NCI-H1436 (cell line): ENCODE measurements around the gene GNL3L.
"Not testable (repeated sequence)": the region's sequence is repeated elsewhere in the genome, so short reads cannot be mapped to it uniquely, and the experiment has no call there.

Source experiments
- DNase-seq: peaks from one replicate; lab custom pipeline; 2025; lab: John Stamatoyannopoulos, UW

Gene GNL3L, protein sequence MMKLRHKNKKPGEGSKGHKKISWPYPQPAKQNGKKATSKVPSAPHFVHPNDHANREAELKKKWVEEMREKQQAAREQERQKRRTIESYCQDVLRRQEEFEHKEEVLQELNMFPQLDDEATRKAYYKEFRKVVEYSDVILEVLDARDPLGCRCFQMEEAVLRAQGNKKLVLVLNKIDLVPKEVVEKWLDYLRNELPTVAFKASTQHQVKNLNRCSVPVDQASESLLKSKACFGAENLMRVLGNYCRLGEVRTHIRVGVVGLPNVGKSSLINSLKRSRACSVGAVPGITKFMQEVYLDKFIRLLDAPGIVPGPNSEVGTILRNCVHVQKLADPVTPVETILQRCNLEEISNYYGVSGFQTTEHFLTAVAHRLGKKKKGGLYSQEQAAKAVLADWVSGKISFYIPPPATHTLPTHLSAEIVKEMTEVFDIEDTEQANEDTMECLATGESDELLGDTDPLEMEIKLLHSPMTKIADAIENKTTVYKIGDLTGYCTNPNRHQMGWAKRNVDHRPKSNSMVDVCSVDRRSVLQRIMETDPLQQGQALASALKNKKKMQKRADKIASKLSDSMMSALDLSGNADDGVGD

DNA sequence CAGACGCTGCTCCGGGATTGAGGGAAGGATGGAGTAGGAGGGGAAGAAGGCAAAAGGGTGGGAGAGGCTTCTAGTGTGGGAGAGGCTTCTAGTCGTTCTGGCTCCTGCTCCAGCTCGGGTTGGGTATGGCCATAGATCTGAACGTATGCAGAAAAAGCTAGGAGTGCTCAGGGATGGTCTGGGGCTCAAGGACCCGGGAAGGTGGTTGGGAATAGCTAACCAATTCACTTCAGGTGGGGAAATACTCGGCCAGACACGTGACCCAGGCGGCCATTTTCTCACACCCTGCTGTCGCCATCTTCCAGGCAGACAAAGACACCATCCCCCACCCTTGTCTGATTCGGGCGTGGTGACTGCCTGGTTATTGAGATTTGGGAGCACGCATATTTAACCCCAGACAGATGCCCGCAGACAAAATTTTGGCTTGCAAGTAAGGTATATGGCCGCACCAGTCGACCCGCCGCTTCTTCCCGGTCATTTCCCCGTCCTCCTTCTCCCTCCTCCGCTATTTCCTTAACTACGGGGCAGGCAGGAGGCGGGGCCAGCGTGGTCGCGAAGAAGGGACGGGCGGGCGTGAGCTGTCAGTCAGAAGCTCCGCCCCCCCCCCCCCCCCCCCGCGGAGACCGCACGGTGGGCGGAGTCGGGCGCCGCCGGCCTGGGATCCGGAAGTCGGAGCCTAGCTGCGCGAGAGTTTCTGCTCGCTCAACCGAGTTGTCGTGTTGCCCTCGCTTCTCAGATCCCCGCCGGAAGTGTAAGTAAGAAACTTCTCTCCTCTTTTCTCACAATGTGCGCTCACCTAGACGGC, at the start of gene GNL3L:
Gene GNL3L (plus strand): TSS at position 668 of the 805 bp plus-strand sequence. CDS start 2,348 bp downstream, outside the sequence.
- peak; percentile 92 for DNase-seq

DNA sequence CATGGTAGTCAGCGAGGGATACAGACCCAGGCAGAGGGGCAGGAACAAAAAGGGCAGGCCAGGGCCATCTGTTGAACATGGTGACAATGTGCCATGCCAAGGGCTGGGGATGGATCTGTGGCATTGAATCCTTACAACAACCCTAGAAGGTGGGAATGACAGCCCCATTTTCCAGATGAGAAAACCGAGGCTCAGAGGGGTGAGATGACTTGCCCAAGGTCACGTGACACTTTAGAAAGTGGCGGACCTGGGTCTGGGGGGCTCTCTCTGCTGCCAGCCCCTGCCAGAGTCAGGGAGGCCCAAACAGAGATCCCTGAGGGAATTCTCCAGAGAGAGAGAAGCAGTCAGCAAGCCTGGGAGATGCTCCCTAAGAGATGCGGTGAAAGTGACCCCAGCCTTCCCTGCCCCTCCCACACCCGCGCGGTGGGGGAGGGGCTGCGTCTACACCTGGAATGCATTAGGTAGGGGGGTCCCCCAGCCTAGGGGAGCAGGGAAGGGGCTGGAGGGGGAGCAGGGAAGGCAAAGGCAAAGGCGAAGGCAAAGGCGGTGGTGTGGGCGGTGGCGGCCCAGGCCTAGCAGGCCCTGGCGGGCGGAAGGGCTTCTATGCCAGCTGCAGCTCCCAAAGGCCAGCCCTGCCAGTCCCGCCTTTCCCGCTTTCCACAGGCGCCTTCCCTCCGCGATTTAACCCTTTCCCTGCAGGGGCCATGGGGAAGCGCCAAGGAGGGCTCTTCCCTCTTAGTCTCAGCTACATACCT, 47.0 kb upstream of the GNL3L start:
- DNase-seq: no peak

- no peak for DNase-seq
Observed at GRCh38 chrX:54483946-54484345, 46.1 kb upstream of the GNL3L start.

GRCh38 chrX:54484666-54485065, 45.4 kb upstream of the GNL3L start:
- no peak for DNase-seq

GRCh38 chrX:54489819-54490218, 40.2 kb upstream of the GNL3L start:
- DNase-seq: not testable (repeated sequence)

- no peak for DNase-seq
Observed at GRCh38 chrX:54492340-54492739, 37.7 kb upstream of the GNL3L start.

DNA sequence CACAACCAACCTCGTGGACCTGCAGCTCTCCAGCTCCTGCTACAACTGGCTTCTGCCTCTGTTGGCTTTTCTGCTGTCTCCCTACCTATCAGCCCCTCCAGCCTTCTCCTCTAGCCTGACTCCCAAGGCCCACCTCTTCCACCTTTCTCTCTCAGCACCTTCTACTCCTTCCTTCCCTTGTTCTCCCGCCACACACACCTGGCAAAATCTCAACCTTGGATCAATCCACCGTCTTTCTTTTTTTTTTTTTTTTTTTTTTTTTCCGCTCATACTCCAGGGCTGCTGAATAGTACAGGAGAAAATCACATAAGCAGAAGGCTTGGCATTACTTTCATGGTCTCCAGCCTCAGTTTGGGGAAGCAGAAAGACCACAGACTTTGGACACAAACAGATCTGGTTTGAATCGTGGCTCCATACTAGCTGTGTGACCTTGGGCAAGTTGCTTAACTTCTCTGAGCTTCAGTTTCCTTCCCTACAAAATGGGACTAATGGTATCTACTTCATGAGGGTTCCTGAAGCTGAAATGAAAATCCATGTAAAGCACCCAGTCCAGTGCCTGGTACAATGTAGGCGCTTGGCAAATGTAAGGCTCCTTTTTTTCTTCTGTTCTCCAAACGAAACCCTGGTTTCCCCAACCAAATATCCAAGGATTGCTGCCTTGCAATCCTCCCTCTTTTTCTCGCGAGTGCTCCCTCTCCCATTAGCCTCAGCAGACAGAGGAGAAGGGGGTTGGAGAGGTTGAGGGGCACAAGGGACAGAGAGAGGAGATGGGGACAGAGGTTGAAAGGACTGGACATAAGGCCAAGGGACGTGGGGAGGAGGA, 35.6 kb upstream of the GNL3L start:
- DNase-seq: no peak

GRCh38 chrX:54494989-54495813, 34.8 kb upstream of the GNL3L start:
- no peak for DNase-seq

DNA sequence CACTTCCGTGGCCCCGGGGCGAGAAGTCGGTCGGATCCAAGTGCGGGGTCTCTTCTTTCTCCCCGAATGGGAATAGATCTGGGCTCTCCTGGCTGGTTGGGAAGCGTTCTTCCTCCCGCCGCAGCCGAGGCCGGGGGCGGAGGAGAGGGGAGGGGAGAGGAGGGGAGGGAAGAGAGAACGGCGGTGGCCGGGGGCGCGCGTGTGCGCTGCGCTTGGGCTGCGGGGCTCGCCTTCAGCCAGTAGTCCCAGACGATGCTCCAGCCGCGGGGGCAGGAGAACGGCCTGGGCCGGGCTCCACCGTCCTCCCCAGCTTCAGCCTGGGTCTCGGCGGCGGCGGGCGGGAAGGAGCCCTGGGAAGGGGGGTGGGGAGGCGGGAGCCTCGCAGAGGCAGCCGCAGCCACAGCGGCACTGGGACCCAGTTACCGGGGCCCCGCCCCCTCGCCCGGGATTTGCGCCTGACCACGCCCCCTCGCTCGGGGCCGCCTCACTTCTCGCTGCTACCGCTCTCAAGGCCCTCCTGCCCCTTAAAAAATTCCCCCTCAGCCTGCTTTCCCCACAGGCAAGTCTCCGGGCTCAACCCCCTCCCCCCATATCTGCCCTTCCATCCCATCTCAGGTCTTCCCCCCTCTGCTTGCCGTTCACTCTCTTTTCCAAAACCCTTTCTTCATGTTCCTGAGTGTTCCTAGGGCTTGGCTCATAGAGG, 34.1 kb upstream of the GNL3L start, which contains the start of gene FGD1:
Gene FGD1 (minus strand): TSS at position 421 of the 703 bp plus-strand sequence. CDS start 802 bp downstream, outside the sequence.
- DNase-seq: peak; percentile 70

GRCh38 chrX:54496517-54496852, 33.5 kb upstream of the GNL3L start:
- DNase-seq: no peak

DNA sequence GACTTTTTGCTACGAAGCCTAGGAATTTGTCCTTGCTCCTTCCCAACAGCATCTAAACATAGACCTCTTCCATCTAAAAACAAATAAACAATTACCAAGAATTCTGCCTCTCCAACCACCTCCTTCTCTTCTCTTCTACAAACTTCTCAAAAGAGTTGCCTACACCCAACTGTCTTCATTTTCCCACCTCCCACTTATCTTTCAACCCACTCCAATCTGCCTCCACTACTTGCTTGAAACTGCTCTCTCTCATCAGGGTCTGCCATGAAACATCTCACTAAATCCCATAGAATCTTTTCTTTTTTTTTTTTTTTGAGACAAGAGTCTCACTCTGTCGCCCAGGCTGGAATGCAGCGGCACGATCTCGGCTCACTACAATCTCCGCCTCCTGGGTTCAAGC, 33.1 kb upstream of the GNL3L start:
- DNase-seq: no peak

- no peak for DNase-seq
Observed at GRCh38 chrX:54509400-54509799, 20.6 kb upstream of the GNL3L start.

DNA sequence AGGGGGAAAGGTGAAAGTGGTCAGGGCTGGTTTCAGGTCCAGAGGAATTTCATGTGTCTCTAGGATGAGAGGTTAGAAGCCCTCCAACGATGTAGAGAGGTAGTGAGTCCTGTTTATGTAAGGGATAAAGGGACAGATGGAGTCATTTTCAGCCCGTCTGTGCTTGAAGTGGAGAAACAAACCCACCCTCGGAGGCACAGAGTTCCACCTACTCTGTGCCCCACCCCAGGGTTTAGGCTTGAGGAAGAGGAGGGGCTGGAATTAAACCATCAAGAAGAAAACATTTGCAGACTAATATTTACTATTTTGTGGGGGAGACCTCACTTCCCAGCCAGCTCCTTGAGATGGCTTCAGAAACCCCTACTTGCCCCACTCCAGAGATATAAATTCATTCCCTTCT, 868 bp upstream of the GNL3L start:
- DNase-seq: no peak

DNA sequence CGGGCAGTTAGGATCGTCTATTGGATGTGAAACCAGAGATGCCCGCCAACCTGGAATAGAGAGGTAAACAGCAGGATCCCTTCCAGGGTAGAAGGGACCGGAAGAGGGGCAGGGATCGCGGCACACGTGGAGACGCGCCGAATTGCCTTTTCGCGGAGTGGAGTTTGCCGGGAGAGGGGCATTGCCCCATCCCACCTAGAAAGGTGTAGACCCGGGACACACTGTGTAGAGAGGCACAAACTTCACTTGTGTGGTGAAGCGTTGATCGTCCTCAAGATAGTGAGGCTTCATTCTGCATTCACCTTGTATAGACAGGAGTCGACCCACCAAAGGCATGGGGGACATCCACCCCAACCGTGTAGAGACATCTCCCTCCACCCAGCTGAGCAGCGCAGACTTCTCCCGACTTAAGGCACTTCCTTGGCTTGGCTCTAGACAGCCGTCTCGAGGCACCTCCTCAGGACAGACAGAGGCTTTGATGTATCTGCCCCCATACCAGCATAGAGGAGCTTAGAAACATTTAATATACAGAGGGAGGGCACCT, 410 bp downstream of the GNL3L start:
- no peak for DNase-seq

GRCh38 chrX:54534271-54534670, 4.3 kb downstream of the GNL3L start:
- DNase-seq: no peak

- DNase-seq: no peak
Observed at GRCh38 chrX:54540289-54540688, 10.3 kb downstream of the GNL3L start.

GRCh38 chrX:54542239-54542638, 12.2 kb downstream of the GNL3L start:
- DNase-seq: not testable (repeated sequence)

- DNase-seq: no peak
Observed at GRCh38 chrX:54550821-54551220, 20.8 kb downstream of the GNL3L start.

DNA sequence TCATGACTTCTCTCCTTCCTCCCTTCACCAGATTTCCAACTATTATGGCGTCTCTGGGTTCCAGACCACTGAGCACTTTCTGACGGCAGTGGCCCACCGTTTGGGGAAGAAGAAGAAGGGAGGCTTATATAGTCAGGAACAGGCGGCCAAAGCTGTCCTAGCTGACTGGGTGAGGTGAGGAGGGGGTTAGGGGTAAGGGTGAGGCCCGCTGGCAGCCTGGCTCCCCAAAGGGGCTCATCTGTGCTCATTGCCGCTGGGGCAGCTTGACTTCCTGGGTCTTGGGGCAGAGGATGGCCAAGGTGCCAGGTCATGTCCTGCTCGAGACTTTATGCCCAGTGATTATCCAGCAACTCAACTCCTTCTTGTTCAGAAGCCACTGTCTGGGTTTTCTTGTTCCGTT, 21.8 kb downstream of the GNL3L start:
- DNase-seq: no peak
